Calu3 (cell line): ENCODE data around the gene PSMD13. TPM values are rescaled to one million over a fixed set of nuclear protein-coding genes. Genes with fewer than 3 reads are reported as not detected.
A peak's percentile ranks its signal among the peaks of the same experiment; 100 is the strongest.
"Not testable (repeated sequence)": the region's sequence is repeated elsewhere in the genome, so short reads cannot be mapped to it uniquely, and the experiment has no call there.

Experiments
- BruUV-seq: library from RNA; stranded (reverse); fragments of 400-500 nt; replicated peaks from 2 replicates; lab custom pipeline; 2021; lab: Mats Ljungman, UMichigan
- CTCF ChIA-PET: fragments of 300-600 bp; sonication (Branson Sonifier 250); formaldehyde crosslinking; loops from one replicate; lab custom pipeline; 2022; ENCODE audit warnings: antibody characterized with exemption; lab: Charles Lee
- DNase-seq: peaks from one replicate; pipeline ENCODE4 v3.0.0; 2022
- H3K27ac Mint-ChIP-seq: one replicate; pipeline ENCODE4 v1.8.0; 2022; ENCODE audit warnings: mixed read lengths; ENCODE audit not compliant: unreplicated experiment
- H3K27me3 Mint-ChIP-seq: one replicate; pipeline ENCODE4 v1.8.0; 2022; ENCODE audit warnings: mixed read lengths; ENCODE audit not compliant: unreplicated experiment
- H3K36me3 Mint-ChIP-seq: one replicate; pipeline ENCODE4 v1.8.0; 2022; ENCODE audit warnings: mild to moderate bottlenecking, moderate library complexity, mixed read lengths; ENCODE audit not compliant: insufficient read depth, unreplicated experiment
- H3K4me1 Mint-ChIP-seq: one replicate; pipeline ENCODE4 v1.8.0; 2022; ENCODE audit warnings: mild to moderate bottlenecking, low read depth, mixed read lengths; ENCODE audit not compliant: unreplicated experiment
- H3K4me3 Mint-ChIP-seq: one replicate; pipeline ENCODE4 v1.8.0; 2022; ENCODE audit warnings: mild to moderate bottlenecking, low read depth, moderate library complexity, mixed read lengths; ENCODE audit not compliant: unreplicated experiment
- H3K9me3 Mint-ChIP-seq: one replicate; pipeline ENCODE4 v1.8.0; 2022; ENCODE audit warnings: low read depth, mixed read lengths; ENCODE audit not compliant: unreplicated experiment
- CTCF ChIP-seq: fragments of 200-600 bp; IDR thresholded peaks from one replicate; pipeline ENCODE4 v1.8.0; 2022; ENCODE audit warnings: antibody characterized with exemption; ENCODE audit not compliant: unreplicated experiment
- intact Hi-C: fragments of 100-400 bp; cut with micrococcal nuclease; formaldehyde crosslinking; loops from one replicate; pipeline ENCODE4 v1.10.0; 2022; ENCODE audit not compliant: unreplicated experiment
- total RNA-seq: library from RNA; stranded (reverse); gene quantifications from 2 replicates; pipeline ENCODE4 v1.2.3, GENCODE V29; 2022

Gene PSMD13
- total RNA-seq, 1 experiment from 2014 or later = 172 TPM

DNA sequence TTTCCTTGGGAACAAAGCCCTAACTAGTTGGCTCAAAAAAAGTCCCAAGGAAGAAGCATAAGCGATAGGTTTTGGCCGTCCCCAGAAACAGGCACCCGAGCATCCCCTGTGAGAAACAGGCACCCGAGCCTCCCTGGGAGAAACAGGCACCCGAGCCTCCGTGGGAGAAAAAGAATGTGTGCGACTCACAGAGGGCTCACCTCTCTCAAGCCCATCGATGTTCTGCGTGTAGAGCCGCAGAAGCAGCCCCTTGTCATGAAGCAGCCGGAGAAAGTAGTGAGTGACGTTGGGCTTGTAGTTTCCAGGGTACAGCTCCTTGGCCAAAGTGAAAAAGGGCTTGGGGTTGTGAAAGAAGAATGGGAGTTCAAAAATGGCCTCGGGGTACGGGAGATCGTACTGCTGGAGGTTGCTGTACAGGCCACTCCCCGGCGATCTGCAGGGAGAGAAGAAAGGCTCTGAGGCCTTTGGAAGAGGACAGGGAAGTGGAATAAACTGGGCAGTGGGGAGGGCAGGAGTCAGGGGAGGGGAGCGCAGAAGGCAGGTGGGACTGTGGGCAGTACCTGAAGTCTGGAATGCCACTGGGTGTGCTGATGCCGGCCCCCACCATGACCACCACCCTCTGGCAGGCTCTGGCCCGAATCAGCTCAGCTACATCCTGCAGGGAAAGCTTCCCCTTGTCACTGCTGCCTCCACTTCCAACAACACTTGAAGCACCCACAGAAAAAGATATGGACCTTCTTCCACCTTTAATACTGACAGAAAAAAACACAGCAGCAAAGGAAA is 3.8 kb upstream of the PSMD13 start:
- no peaks in the 10 kb centered on the region for H3K4me1 Mint-ChIP-seq
- no peak overlapping the region for H3K27ac Mint-ChIP-seq
- H3K4me3 Mint-ChIP-seq = no peak overlapping the region
- H3K27me3 Mint-ChIP-seq = no peaks in the 10 kb centered on the region
- CTCF ChIA-PET = no interaction called here
- no peak for DNase-seq
- no peaks in the 10 kb centered on the region for H3K9me3 Mint-ChIP-seq
- no TSS peak for BruUV-seq
- peaks cover 33% of the 10 kb centered on the region for H3K36me3 Mint-ChIP-seq
- intact Hi-C loops = no loop called here
- no peak for TF ChIP-seq CTCF

DNA sequence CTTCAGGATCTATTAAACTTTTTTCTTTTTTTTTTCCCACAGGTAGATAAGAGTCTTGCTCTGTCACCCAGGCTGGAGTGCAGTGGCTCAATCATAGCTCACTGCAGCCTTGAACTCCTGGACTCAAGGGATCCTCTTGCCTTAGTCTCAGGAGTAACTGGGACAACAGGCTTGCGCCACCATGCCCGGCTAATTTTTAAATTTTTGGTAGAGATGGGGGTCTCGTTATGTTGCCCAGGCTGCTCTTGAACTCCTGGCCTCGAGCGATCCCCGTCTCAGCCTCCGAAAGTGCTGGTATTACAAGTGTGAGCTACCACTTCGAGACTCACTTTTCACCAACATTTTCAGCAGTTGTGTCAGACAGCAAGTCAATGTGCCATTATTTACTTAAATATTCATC is 1.6 kb upstream of the PSMD13 start:
- no peak for TF ChIP-seq CTCF

DNA sequence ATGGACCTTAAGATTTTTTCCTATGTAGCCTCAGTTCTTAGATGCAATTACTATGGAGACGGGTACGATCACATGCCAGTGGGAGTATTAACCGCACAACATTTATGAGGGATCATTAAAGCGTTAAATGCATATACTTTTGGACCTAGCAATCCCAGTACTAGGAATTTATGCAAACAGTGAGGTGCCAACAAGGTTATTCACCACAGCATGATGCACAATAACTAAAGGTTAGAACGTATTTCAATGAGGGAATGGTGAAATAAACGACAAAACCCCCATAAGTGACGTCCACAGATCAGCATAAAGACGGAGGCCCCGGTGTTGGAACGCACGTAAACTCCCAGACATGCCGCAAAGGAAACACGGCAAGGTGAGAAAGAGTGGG is 1.2 kb upstream of the PSMD13 start:
- Mint-ChIP-seq H3K27ac (peak overlapping the region; percentile 44), H3K4me3 (peak overlapping the region; percentile 96), H3K9me3 (no peaks in the 10 kb centered on the region), H3K27me3 (no peaks in the 10 kb centered on the region), H3K4me1 (peaks cover 10% of the 10 kb centered on the region), H3K36me3 (peaks cover 42% of the 10 kb centered on the region)
- intact Hi-C loops = no loop called here
- no peak for TF ChIP-seq CTCF
- BruUV-seq = no TSS peak
- CTCF ChIA-PET = no interaction called here
- DNase-seq = no peak

More for the DNA sequence above, 1.6 kb upstream of the PSMD13 start:
- BruUV-seq = TSS peak; percentile 50
- Mint-ChIP-seq H3K4me1 (peaks cover 10% of the 10 kb centered on the region), H3K27me3 (no peaks in the 10 kb centered on the region), H3K4me3 (peak overlapping the region; percentile 96), H3K9me3 (no peaks in the 10 kb centered on the region), H3K36me3 (peaks cover 38% of the 10 kb centered on the region), H3K27ac (peak overlapping the region; percentile 44)
- DNase-seq = no peak
- CTCF ChIA-PET = interaction anchor here (1.5 kb wide), 1 partner anchor 8 kb away, joined by 4 read pairs; no protein-coding TSS in a partner anchor
- intact Hi-C loops = no loop called here

GRCh38 chr11:235997-236773 is 591 bp upstream of the PSMD13 start, which contains the start of gene SIRT3:
Gene SIRT3 (minus strand): TSS chr11:236342. CDS start chr11:236328, 14 bp downstream.
- CTCF ChIA-PET = no interaction called here
- intact Hi-C loops = no loop called here
- Mint-ChIP-seq H3K9me3 (no peaks in the 10 kb centered on the region), H3K4me3 (peak within 1 kb of the TSS; percentile 96), H3K27me3 (no peaks in the 10 kb centered on the region), H3K4me1 (peaks cover 10% of the 10 kb centered on the region), H3K36me3 (peaks cover 47% of the 10 kb centered on the region), H3K27ac (peak within 1 kb of the TSS; percentile 70)
- DNase-seq = peak; percentile 87
- BruUV-seq = no TSS peak
- no peak for TF ChIP-seq CTCF

DNA sequence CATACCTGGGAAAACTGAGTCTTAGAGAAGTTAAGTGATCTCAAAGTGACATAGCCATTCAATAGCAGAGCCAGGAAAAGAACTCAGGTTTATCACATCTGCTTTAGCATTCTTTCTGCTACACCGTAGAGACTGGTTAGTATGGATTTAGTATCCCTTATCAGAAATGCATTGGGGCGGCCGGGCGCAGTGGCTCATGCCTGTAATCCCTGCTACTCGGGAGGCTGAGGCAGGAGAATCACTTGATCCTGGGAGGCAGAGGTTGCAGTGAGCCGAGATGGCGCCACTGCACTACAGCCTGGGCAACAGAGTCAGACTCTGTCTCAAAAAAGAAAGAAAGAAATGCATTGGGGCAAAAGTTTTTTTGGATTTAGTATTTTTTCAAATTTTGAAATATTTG is 1.6 kb downstream of the PSMD13 start:
- H3K36me3 Mint-ChIP-seq = peaks cover 61% of the 10 kb centered on the region
- H3K27me3 Mint-ChIP-seq, intact Hi-C loops, H3K9me3 Mint-ChIP-seq, DNase-seq, BruUV-seq: not testable (repeated sequence)
- H3K4me1 Mint-ChIP-seq = peaks cover 26% of the 10 kb centered on the region
- H3K4me3 Mint-ChIP-seq = peak overlapping the region; percentile 96
- CTCF ChIA-PET = interaction anchor here (1.1 kb wide), 1 partner anchor 31 kb away, joined by 3 read pairs; the partner anchor contains the start of genes BET1L and RIC8A
- peak overlapping the region; percentile 21 for H3K27ac Mint-ChIP-seq
